Measurements from ENCODE around the gene NPAT.

- TF ChIP-seq CTCF (IDR thresholded peaks at IDR 0.05) = no peak
- no peak for TF ChIP-seq POLR2A (IDR thresholded peaks at IDR 0.05)
These were observed 28.7 kb downstream of the NPAT start for GRCh38 chr11:108193725-108194124.

Measured in suprapubic skin (tissue), 3 donors.